Chondrocyte (in vitro differentiated cells): ENCODE measurements around the gene FKBP5. TPM values are rescaled to one million over a fixed set of nuclear protein-coding genes. Genes with fewer than 3 reads are reported as not detected.

Source experiments
- DNase-seq: peaks from one replicate; pipeline ENCODE4 v3.0.0; 2021; ENCODE audit warnings: mixed read lengths, low spot score
- H3K27ac Mint-ChIP-seq: one replicate; pipeline ENCODE4 v1.8.0; 2021; ENCODE audit warnings: mild to moderate bottlenecking, moderate library complexity, mixed read lengths; ENCODE audit not compliant: unreplicated experiment
- H3K27me3 Mint-ChIP-seq: 2 replicates; pipeline ENCODE4 v1.8.0; 2021; ENCODE audit warnings: low read depth, mixed read lengths
- H3K36me3 Mint-ChIP-seq: 2 replicates; pipeline ENCODE4 v1.8.0; 2021; ENCODE audit warnings: low read depth, mixed read lengths
- H3K4me1 Mint-ChIP-seq: 2 replicates; pipeline ENCODE4 v1.8.0; 2021; ENCODE audit warnings: low read depth, mild to moderate bottlenecking, mixed read lengths
- H3K4me3 Mint-ChIP-seq: one replicate; pipeline ENCODE4 v1.8.0; 2021; ENCODE audit warnings: mild to moderate bottlenecking, moderate library complexity, mixed read lengths; ENCODE audit not compliant: unreplicated experiment
- H3K9me3 Mint-ChIP-seq: 2 replicates; pipeline ENCODE4 v1.8.0; 2021; ENCODE audit warnings: low read depth, mixed read lengths
- microRNA-seq: library from miRNA; unstranded; fragments of <30 nt; microRNA quantifications from one replicate; pipeline ENCODE4 v1.2.0, GENCODE V29; 2020; ENCODE audit warnings: borderline number of aligned reads
- total RNA-seq: library from RNA; stranded (reverse); gene quantifications from 3 replicates; pipeline ENCODE4 v1.2.1, GENCODE V29; 2021
- TF ChIP-seq, protein P1 (sequence below): fragments of 200-600 bp; sonication (generic); IDR thresholded peaks from 2 replicates; pipeline ENCODE4 v1.5.0; 2021; ENCODE audit warnings: antibody characterized with exemption, mild to moderate bottlenecking, moderate library complexity

FKBP5 gene
- total RNA-seq, 1 donor from 2014 or later = 143 TPM

DNA sequence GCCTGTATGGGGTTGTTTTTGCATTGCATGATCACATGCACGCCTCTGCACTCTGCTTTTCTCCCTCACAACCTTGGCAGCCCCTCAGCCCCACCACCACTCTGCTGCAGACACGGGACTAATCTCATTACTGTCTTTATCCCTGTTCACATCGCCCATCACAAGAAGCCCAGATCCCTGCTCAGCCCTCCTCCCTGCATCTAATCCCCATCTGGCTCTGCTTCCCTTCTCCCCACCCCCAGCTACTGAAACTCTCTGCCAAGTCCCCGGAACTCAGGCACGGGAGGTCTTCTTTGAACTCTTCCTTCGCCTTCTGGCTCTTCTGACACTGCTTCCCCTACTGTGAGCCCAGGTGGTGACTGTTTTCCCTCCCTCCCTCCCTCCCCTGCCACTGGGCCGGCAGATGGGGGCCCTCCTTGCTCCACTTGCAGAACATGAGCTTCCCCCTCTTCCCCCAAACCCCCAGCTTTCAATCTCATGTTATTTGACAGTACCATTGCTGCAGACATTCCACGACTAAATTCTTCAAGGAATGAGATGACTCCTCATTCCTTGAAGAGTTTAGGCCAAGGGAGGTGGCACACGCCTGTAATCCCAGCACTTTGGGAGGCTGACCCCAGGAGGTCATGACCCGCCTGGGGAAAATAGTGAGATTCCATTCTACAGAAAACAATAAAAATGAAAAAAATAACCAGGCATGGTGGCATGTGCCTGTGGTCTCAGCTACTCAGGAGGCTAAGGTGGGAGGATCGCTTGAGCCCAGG lies 154.1 kb downstream of the FKBP5 start:
- peaks cover 7% of the 10 kb centered on the region for H3K4me1 Mint-ChIP-seq
- H3K27ac Mint-ChIP-seq = no peak overlapping the region
- TF ChIP-seq, protein P1, sequence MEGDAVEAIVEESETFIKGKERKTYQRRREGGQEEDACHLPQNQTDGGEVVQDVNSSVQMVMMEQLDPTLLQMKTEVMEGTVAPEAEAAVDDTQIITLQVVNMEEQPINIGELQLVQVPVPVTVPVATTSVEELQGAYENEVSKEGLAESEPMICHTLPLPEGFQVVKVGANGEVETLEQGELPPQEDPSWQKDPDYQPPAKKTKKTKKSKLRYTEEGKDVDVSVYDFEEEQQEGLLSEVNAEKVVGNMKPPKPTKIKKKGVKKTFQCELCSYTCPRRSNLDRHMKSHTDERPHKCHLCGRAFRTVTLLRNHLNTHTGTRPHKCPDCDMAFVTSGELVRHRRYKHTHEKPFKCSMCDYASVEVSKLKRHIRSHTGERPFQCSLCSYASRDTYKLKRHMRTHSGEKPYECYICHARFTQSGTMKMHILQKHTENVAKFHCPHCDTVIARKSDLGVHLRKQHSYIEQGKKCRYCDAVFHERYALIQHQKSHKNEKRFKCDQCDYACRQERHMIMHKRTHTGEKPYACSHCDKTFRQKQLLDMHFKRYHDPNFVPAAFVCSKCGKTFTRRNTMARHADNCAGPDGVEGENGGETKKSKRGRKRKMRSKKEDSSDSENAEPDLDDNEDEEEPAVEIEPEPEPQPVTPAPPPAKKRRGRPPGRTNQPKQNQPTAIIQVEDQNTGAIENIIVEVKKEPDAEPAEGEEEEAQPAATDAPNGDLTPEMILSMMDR = no peak
- no peak for DNase-seq
- no peaks in the 10 kb centered on the region for H3K36me3 Mint-ChIP-seq
- peaks cover 5% of the 10 kb centered on the region for H3K27me3 Mint-ChIP-seq
- H3K4me3 Mint-ChIP-seq = no peak overlapping the region
- H3K9me3 Mint-ChIP-seq = no peaks in the 10 kb centered on the region

DNA sequence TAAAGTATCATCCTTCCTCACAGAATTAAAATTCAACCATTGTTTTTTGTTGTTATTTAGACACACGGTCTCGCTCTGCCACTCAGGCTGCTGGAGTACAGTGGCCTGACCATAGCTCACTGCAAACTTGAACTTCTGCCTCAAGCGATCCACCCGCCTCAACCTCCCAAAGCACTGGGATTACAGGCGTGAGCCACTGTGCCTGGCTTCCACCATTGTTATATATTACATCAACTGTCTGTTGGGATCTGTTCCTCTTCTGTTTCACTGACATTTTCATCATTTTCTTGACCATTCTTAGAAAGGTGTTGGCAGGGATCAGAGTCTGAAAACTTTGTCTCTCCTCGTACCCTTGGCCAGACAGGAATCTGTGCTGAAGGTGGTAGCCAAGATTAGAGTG lies 154.7 kb downstream of the FKBP5 start:
- H3K36me3 Mint-ChIP-seq = no peaks in the 10 kb centered on the region
- no peaks in the 10 kb centered on the region for H3K9me3 Mint-ChIP-seq

DNA sequence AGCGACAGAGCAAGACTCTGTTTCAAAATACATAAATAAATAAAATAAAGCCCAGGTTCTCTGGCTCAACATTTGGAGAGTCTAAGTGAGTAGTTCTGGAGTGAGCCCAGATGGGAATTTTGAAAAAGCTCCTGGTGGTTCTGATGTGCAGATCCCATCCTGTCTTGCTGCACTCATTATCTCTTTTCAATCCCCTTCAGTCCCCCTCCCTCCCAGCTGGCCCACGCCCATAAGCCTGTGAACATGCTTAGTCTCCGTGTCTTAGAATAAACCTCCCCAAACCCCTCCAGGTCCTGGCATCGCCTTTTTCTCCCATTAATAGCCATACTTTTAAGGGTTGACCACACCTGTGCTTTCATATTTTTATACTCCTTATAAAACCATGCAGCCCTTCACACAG lies 156.6 kb downstream of the FKBP5 start:
- peaks cover 5% of the 10 kb centered on the region for H3K27me3 Mint-ChIP-seq
- H3K4me1 Mint-ChIP-seq = peaks cover 7% of the 10 kb centered on the region
- no peak overlapping the region for H3K4me3 Mint-ChIP-seq
- H3K36me3 Mint-ChIP-seq = no peaks in the 10 kb centered on the region
- no peak for DNase-seq
- H3K9me3 Mint-ChIP-seq = no peaks in the 10 kb centered on the region
- TF ChIP-seq, protein P1 = no peak
- H3K27ac Mint-ChIP-seq = no peak overlapping the region

More for the DNA sequence above, 154.7 kb downstream of the FKBP5 start:
- peaks cover 5% of the 10 kb centered on the region for H3K27me3 Mint-ChIP-seq
- no peak overlapping the region for H3K27ac Mint-ChIP-seq
- no peak overlapping the region for H3K4me3 Mint-ChIP-seq
- DNase-seq = no peak
- TF ChIP-seq, protein P1 = no peak
- H3K4me1 Mint-ChIP-seq = peaks cover 7% of the 10 kb centered on the region

DNA sequence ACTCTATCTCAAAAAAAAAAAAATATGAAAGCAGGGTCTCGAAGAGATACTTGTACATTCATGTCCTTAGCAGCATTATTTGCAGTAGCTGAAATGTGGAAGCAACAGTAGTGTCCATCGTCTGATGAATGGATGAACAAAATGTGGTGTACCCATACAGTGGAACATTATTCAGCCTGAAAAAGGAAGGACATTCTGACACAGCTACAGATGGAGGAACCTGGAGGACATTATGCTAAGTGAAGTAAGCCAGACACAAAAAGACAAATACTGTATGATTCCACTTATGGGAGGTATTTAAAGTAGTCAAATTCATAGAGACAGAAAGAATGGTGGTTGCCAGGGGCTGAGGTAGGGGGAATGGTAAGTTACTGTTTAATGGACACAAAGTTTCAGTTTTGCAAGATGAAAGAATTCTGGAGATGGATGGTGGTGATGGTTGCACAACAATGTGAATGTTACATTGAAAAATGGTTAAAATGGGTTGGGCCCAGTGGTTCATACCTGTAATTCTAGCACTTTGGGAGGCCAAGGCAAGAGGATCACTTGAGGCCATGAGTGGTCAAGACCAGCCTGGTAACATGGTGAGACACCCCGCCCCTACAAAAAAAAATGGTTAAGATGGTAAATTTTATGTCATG lies 164.2 kb downstream of the FKBP5 start:
- Mint-ChIP-seq H3K4me1 (peaks cover 4% of the 10 kb centered on the region), H3K27me3 (no peaks in the 10 kb centered on the region), H3K9me3 (no peaks in the 10 kb centered on the region), H3K36me3 (peaks cover 1% of the 10 kb centered on the region), H3K27ac (no peak overlapping the region), H3K4me3 (no peak overlapping the region)
- TF ChIP-seq, protein P1 = no peak
- no peak for DNase-seq

Small RNAs within 50 kb of the gene (microRNA-seq; reads per million reads assigned to microRNA genes)
- gene MIR5690 = 3.9 reads per million

Other genes with a start within 250 kb of the FKBP5 start
- gene FANCE, start 236.6 kb downstream of the FKBP5 start, total RNA-seq = 5.6 to 7.4 TPM (median 6.8 TPM) in 3 replicates
- gene RPL10A, start 220.5 kb downstream of the FKBP5 start, total RNA-seq = 844 to 899 TPM (median 848 TPM) in 3 replicates
- gene TEAD3, start 191.8 kb downstream of the FKBP5 start, total RNA-seq = 35.1 to 57.1 TPM (median 56.8 TPM) in 3 replicates
- gene TULP1, start 176.0 kb downstream of the FKBP5 start, total RNA-seq = not detected in 3 replicates
- gene ARMC12, start 48.1 kb upstream of the FKBP5 start, total RNA-seq = 1.8 to 1.9 TPM (median 1.8 TPM) in 3 replicates
- gene CLPSL2, start 87.7 kb upstream of the FKBP5 start, total RNA-seq = not detected in 3 replicates
- not detected in 3 replicates for gene CLPSL1, start 92.1 kb upstream of the FKBP5 start, total RNA-seq
- not detected in 3 replicates for gene CLPS, start 108.4 kb upstream of the FKBP5 start, total RNA-seq
- not detected in 3 replicates for gene LHFPL5, start 116.4 kb upstream of the FKBP5 start, total RNA-seq
- 31.2 to 33.0 TPM (median 32.0 TPM) in 3 replicates for gene SRPK1, start 232.2 kb upstream of the FKBP5 start, total RNA-seq